Activated naive CD8-positive, alpha-beta T cell (primary cell): Measurements from ENCODE around the gene TRAF5.

Experiments
- H3K27ac Mint-ChIP-seq: one replicate; pipeline ENCODE4 v1.8.0; 2021; ENCODE audit warnings: mixed read lengths
- H3K27me3 Mint-ChIP-seq: one replicate; pipeline ENCODE4 v1.8.0; 2021; ENCODE audit warnings: mixed read lengths
- H3K36me3 Mint-ChIP-seq: one replicate; pipeline ENCODE4 v1.8.0; 2021; ENCODE audit warnings: mixed read lengths
- H3K4me1 Mint-ChIP-seq: one replicate; pipeline ENCODE4 v1.8.0; 2021; ENCODE audit warnings: low read depth, mixed read lengths
- H3K4me3 Mint-ChIP-seq: one replicate; pipeline ENCODE4 v1.8.0; 2021; ENCODE audit warnings: mild to moderate bottlenecking, mixed read lengths
- H3K9me3 Mint-ChIP-seq: one replicate; pipeline ENCODE4 v1.8.0; 2021; ENCODE audit warnings: low read depth, mixed read lengths

TRAF5 gene, protein sequence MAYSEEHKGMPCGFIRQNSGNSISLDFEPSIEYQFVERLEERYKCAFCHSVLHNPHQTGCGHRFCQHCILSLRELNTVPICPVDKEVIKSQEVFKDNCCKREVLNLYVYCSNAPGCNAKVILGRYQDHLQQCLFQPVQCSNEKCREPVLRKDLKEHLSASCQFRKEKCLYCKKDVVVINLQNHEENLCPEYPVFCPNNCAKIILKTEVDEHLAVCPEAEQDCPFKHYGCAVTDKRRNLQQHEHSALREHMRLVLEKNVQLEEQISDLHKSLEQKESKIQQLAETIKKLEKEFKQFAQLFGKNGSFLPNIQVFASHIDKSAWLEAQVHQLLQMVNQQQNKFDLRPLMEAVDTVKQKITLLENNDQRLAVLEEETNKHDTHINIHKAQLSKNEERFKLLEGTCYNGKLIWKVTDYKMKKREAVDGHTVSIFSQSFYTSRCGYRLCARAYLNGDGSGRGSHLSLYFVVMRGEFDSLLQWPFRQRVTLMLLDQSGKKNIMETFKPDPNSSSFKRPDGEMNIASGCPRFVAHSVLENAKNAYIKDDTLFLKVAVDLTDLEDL

DNA sequence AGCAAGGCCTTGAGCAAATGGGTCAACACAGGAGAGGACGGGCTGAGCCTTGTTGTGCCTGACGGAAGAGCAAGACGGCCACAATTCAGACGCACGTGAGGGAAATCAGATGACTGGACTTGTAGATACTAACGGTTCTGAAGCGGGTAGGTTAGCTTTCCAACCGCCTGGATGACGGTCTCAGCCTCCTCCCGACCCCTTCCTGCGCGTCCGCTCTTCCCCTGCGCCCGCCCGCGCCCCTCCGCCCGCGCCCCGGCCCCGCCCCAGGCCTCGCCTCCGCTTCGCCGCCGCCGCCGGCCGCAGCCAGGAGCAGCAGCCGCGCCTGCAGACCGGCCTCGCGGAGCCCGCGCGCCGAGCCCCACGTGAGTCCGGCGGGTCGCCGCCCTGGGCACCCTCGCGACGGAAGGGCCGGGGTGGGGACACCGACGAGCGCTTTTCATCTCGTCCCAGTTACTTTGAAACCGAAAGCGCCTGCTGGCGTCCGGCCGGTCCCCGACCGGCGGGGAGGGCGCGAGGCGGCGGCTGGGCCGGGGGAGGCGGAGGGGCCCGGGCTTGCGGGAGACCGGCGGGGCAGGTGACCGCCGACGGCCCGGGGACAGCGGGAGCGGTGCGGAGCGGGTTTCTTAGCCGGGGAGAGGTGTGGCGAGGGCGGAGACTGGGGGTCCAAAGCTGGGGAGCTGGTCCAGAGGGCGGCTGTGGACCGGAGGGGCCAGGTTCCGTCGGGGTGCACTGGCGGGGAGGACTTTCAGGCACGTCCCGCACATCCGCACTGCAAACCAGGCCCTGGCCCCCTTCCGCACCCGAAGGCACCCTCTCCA, at the start of gene TRAF5:
TSS of gene TRAF5 (plus strand) at position 306 of the 818 bp plus-strand sequence. CDS start 26,407 bp downstream, outside the sequence.
- Mint-ChIP-seq H3K27ac (peak within 1 kb of the TSS; percentile 97), H3K4me1 (peaks cover 81% of the 10 kb centered on the region), H3K36me3 (peaks cover 3% of the 10 kb centered on the region), H3K4me3 (peak within 1 kb of the TSS; percentile 92), H3K27me3 (no peaks in the 10 kb centered on the region), H3K9me3 (no peaks in the 10 kb centered on the region)

DNA sequence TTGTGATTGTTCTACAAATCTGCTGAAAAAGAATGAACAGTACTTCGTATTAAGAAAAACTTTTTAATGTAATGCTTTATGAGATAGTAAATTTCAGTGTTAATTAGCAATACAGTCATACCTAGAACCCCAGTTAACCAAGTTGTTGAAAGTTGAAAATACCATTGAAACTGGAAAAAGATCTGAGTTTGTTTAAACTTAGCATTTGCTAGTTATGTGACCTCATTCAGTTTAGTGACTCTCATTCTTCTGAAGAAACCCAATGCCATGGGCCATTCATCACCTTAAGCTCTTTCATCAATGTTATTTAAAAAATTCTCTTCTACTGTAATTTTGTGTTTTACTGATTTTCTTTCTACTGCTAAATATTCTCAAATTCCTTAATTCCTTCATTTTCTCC, 47.3 kb upstream of the TRAF5 start:
- Mint-ChIP-seq H3K36me3 (no peaks in the 10 kb centered on the region), H3K4me1 (peaks cover 14% of the 10 kb centered on the region), H3K9me3 (no peaks in the 10 kb centered on the region), H3K27ac (no peak overlapping the region), H3K27me3 (no peaks in the 10 kb centered on the region), H3K4me3 (no peak overlapping the region)

DNA sequence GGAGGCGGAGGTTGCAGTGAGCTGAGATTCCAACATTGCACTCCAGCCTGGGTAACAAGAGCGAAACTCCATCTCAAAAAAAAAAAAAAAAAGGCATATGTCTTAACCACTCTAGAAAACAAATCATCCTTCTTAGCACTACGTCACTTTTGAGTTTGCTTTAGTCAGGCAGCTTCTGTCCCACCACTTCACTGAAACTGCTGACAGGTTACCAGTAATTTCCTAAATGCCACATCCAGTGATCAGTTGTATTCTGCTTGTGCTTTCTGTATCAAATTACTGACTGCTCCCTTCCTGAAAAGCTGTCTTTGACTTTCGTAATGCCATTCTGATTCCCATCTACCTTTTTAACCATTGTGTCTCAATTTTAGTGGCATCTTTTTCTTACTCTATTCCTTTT, 45.7 kb upstream of the TRAF5 start:
- Mint-ChIP-seq H3K4me3 (no peak overlapping the region), H3K27me3 (no peaks in the 10 kb centered on the region), H3K9me3 (no peaks in the 10 kb centered on the region), H3K27ac (no peak overlapping the region), H3K4me1 (peaks cover 11% of the 10 kb centered on the region), H3K36me3 (peaks cover 8% of the 10 kb centered on the region)

DNA sequence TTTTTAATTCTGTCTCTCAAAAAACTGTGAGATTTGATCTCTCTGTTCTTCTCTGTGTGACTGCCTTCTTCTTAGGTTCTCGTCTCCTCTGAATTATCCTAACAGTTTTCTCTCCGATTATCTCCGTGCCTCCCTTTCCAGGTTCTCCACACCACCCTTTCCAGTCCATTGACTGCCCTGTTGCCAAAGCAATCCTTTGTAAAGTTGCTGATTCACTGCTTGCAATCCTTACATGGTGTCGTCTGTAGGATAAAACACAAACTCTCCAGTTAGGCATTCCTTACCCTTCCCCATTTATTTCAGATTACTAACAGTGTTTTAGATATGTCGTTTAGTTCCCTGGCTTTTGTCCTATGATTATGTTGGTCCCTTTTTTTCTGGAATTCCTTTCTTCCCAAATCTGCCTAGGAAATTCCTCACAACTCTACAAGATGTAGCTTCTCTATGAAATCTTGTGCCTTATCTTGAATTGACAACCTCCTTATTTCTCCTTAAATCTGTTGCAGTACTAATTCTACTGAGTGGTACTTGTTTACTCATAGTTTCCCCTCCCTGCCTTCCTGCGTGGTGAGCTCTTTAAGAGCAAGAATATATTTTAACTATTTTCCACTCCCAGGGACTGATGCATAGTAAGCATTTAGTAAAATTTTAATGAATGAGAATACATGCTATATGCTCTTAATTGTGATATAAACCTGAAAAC, 45.2 kb upstream of the TRAF5 start:
- peaks cover 11% of the 10 kb centered on the region for H3K4me1 Mint-ChIP-seq
- no peaks in the 10 kb centered on the region for H3K27me3 Mint-ChIP-seq
- H3K4me3 Mint-ChIP-seq = no peak overlapping the region
- peaks cover 9% of the 10 kb centered on the region for H3K36me3 Mint-ChIP-seq
- no peak overlapping the region for H3K27ac Mint-ChIP-seq
- H3K9me3 Mint-ChIP-seq = no peaks in the 10 kb centered on the region

DNA sequence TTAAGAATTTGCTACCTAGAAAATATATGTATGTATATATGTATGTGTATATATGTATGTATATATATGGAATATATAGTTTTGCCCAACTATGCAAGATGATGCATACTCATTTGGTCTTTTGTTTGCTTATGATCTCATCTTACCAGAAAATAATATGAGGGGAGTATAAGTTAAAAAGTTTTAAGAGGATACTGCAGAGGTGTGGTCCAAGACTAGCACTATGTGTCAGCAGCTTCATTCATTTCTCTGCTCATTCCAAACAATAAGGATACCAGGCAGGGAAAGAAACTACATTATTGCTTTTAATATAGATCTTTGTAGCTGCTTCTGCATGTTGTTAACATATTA, 44.6 kb upstream of the TRAF5 start:
- Mint-ChIP-seq H3K4me3 (no peak overlapping the region), H3K36me3 (peaks cover 9% of the 10 kb centered on the region), H3K4me1 (peaks cover 14% of the 10 kb centered on the region), H3K9me3 (no peaks in the 10 kb centered on the region), H3K27me3 (no peaks in the 10 kb centered on the region), H3K27ac (no peak overlapping the region)

DNA sequence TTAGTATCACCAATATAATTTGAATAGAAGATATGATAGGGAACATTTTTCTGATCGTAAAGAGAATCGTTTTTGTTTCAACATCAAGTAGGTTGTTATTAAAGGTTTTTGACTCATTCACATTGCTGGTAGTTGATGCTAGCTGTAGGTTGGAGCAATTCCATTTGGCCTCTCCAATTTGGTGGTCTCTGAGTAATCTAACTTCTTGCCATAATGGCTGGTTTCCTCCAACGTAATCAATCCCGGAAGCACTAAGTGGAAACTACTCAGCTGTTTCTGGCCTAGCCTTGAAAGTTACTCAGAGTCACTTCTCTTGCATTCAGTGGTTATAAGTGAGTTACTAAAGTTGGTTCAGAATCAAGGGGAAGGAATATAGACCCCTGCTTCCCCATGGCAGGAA, 41.4 kb upstream of the TRAF5 start:
- H3K36me3 Mint-ChIP-seq = peaks cover 13% of the 10 kb centered on the region
- H3K27me3 Mint-ChIP-seq = no peaks in the 10 kb centered on the region
- H3K4me3 Mint-ChIP-seq = no peak overlapping the region

DNA sequence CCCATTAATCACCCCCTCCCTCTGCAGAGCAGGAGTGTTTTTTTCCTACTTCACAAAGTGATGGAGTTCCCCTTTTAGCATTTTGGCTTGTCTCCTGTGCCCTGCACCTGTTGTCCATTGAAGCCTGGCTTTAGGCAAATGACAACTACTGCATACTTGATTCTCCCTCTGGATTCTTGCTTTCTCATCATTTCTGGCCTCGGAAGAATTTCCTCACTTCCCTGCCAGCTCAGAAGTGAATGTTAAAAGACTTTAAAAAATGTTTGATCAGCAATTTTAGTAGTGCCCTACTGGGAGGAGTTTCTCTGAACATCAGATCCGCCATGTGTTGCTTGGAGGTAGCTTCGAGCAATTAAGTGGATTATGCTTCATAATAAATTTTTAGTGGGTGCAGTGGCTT, 39.4 kb upstream of the TRAF5 start:
- H3K9me3 Mint-ChIP-seq = no peaks in the 10 kb centered on the region
- no peak overlapping the region for H3K4me3 Mint-ChIP-seq
- H3K27me3 Mint-ChIP-seq = no peaks in the 10 kb centered on the region
- H3K4me1 Mint-ChIP-seq = peaks cover 15% of the 10 kb centered on the region
- H3K36me3 Mint-ChIP-seq = peaks cover 16% of the 10 kb centered on the region
- no peak overlapping the region for H3K27ac Mint-ChIP-seq

More for the DNA sequence above, 41.4 kb upstream of the TRAF5 start:
- Mint-ChIP-seq H3K4me1 (peaks cover 15% of the 10 kb centered on the region), H3K27ac (no peak overlapping the region), H3K9me3 (no peaks in the 10 kb centered on the region)

DNA sequence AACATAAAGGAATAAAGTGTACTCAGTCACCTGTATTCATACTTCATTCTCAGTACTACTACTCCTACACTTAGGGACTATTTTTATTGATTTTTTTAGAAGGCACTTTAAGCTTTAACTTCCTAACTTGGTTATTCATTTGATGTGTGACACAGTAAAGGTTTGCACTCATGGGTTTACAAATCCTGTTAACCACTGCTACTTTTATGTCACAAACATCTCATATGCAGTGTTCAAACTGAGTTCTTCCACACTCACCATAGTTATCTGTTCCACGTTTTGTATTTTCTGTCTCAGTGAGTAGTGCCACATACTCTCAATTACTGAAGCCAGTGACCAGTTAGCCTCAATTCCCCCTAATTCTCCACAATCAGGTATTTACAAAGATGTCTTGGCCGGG, 34.2 kb upstream of the TRAF5 start:
- Mint-ChIP-seq H3K4me3 (no peak overlapping the region), H3K27me3 (no peaks in the 10 kb centered on the region), H3K4me1 (peaks cover 16% of the 10 kb centered on the region), H3K9me3 (no peaks in the 10 kb centered on the region), H3K27ac (peak overlapping the region; percentile 29), H3K36me3 (peaks cover 13% of the 10 kb centered on the region)

DNA sequence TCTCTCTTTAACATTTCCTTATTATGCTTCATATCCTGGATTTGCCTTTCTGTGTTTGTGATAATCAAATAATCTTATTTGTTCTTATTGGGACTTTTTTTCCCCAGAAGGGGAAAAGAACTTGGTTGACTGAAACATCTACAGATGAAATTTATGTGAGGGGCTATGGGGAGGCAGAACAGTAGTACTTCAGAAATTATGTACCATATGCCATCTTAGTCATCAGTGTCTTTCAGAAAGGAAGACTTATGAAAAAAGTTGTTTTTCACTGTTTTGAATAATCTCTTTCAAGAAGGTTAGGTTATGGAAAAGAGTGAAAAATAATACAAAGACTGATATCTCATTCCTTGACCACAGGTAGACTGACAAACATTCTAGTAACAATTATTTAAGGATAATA, 30.2 kb upstream of the TRAF5 start:
- peak overlapping the region; percentile 88 for H3K27ac Mint-ChIP-seq
- H3K36me3 Mint-ChIP-seq = peaks cover 22% of the 10 kb centered on the region
- no peaks in the 10 kb centered on the region for H3K9me3 Mint-ChIP-seq
- peaks cover 27% of the 10 kb centered on the region for H3K4me1 Mint-ChIP-seq
- peak overlapping the region; percentile 36 for H3K4me3 Mint-ChIP-seq
- no peaks in the 10 kb centered on the region for H3K27me3 Mint-ChIP-seq

DNA sequence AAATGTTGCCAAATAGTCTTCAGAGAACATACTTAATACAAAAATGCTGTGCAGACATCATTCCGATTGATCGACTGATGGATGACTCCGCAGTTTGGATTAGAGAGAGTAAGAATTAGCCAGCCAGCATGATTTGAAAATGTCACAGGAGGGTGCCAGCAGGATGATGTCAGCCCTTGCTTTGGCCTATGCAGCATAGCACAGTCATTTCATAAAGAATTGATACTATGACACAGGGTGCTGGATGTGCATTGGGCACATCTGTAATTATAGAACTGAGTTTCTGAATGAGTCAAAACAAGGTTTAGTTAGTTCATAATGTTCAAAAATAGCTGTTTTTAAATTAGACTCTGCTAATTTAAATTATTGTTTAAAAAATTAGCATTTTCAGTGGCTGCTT, 21.6 kb upstream of the TRAF5 start:
- Mint-ChIP-seq H3K27ac (peak overlapping the region; percentile 86), H3K27me3 (no peaks in the 10 kb centered on the region), H3K36me3 (peaks cover 18% of the 10 kb centered on the region), H3K4me1 (peaks cover 39% of the 10 kb centered on the region), H3K4me3 (no peak overlapping the region), H3K9me3 (no peaks in the 10 kb centered on the region)

DNA sequence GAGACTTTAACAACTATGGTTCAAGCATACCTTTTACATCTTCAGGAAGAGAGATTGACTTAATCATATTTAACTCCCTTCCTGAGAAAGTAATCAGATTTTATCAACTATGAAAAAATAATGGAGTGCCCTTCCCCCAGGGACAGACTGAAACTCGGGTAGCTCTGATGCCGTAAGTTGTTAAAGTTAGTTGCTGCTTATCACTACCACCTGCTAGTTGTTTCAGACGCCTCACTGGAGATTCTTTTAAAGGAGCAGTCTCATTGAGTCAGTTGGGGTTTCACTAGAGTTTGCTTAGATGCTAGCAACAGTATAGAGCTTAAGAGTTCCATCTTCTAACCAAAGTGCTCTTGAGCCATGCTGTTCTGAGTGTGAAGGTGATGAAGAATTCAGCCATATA, 17.0 kb upstream of the TRAF5 start:
- Mint-ChIP-seq H3K9me3 (no peaks in the 10 kb centered on the region), H3K36me3 (peaks cover 9% of the 10 kb centered on the region), H3K27ac (peak overlapping the region; percentile 68), H3K4me1 (peaks cover 27% of the 10 kb centered on the region), H3K27me3 (no peaks in the 10 kb centered on the region), H3K4me3 (no peak overlapping the region)

DNA sequence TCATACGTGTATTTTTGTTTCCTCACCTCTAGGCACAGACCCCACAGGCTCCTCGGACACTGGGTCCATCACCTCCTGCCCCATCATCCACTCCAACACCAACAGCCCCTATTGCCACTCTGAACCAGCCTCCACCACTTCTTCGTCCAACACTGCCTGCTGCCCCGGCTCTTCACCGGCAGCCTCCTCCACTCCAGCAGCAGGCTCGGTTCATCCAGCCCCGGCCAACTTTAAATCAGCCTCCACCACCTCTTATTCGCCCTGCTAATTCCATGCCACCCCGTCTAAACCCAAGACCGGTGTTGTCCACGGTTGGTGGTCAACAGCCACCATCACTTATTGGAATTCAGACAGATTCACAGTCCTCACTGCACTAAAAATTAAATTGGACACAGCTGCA, 13.2 kb upstream of the TRAF5 start:
- Mint-ChIP-seq H3K4me1 (peaks cover 10% of the 10 kb centered on the region), H3K27me3 (no peaks in the 10 kb centered on the region), H3K4me3 (no peak overlapping the region), H3K9me3 (no peaks in the 10 kb centered on the region), H3K27ac (peak overlapping the region; percentile 46), H3K36me3 (peaks cover 8% of the 10 kb centered on the region)

DNA sequence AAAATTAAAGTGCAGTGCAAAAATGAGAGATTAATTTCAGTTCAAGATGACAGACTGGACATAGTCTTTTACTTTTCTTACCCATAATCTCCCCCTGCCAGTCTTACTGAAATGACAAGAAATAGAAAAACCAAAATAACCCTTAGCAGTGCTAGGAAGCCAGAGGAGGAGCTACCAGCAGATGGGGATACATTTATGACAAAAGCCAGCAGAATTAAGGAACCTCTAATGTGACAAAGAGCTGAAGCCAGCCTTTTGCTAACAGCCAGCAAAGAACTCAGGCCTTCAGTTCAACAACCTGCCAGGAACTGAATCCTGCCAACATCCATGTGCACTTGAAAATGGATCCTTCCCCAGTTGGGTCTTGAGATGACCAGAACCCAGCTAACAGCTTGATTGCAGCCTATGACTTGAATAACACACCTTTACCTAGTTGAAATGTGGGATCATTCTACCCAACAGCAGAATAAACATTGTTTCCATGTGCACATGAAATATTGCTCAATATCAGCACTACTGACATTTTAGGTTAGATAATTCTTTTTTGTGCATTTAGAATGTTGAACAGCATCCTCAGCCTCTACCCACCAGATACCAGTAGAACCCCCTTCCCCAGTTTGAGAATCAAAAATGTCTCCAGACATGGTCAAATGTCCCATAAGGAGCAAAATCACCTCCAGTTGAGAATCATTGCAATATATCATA, 7.9 kb upstream of the TRAF5 start:
- no peak overlapping the region for H3K4me3 Mint-ChIP-seq
- peaks cover 41% of the 10 kb centered on the region for H3K4me1 Mint-ChIP-seq
- H3K9me3 Mint-ChIP-seq = no peaks in the 10 kb centered on the region
- H3K36me3 Mint-ChIP-seq = peaks cover 4% of the 10 kb centered on the region
- no peaks in the 10 kb centered on the region for H3K27me3 Mint-ChIP-seq
- H3K27ac Mint-ChIP-seq = no peak overlapping the region

DNA sequence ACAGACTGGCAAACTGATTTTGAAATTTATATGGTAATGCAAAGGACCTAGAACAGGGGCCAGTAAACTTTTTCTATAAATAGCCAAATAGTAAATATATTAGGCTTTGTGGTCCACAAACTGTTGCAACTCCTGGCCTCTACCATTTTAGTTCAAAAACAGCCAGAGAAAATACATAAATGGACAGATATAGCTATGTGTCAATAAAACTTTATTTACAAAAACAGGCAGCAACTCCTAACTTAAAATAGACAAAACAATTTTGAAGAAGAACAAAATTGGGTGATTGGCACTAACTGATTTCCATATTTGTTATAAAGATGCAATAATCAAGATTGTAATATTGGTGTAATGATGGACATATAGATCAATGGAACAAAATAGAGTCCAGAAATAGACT, 6.7 kb upstream of the TRAF5 start:
- H3K9me3 Mint-ChIP-seq = no peaks in the 10 kb centered on the region
- H3K36me3 Mint-ChIP-seq = peaks cover 4% of the 10 kb centered on the region
- peak overlapping the region; percentile 54 for H3K27ac Mint-ChIP-seq
- no peak overlapping the region for H3K4me3 Mint-ChIP-seq
- peaks cover 47% of the 10 kb centered on the region for H3K4me1 Mint-ChIP-seq
- H3K27me3 Mint-ChIP-seq = no peaks in the 10 kb centered on the region
